HCT116 (cell line): Measurements from ENCODE around the gene KIAA2012. TPM values are rescaled to one million over a fixed set of nuclear protein-coding genes. Genes with fewer than 3 reads are reported as not detected.
A peak's percentile ranks its signal among the peaks of the same experiment; 100 is the strongest.

Experiments
- ATAC-seq: fragments of 200-7000 bp; cut with Tn5 transposase; 2 replicates; pipeline ENCODE4 v1.9.1; 2020; ENCODE audit warnings: mild to moderate bottlenecking, moderate library complexity
- BruUV-seq: library from RNA; stranded (reverse); fragments of 400-500 nt; replicated peaks from 2 replicates; lab custom pipeline; 2021; lab: Mats Ljungman, UMichigan
- CTCF ChIA-PET: fragments of 300-600 bp; sonication (Branson Sonifier 250); formaldehyde crosslinking; loops from one replicate; lab custom pipeline; 2021; ENCODE audit warnings: antibody characterized with exemption; lab: Charles Lee
- POLR2A ChIA-PET: fragments of 300-600, 350-600 bp; sonication (Branson Sonifier 250); formaldehyde crosslinking; loops from one replicate; lab custom pipeline; 2021; ENCODE audit warnings: antibody characterized with exemption; lab: Charles Lee
- RAD21 ChIA-PET, 2 experiments: fragments of 300-600 bp; sonication (Branson Sonifier 250); formaldehyde crosslinking; loops; one replicate each; lab custom pipeline; 2023; ENCODE audit warnings: low total read pairs in 2 of 2; ENCODE audit not compliant: uncharacterized antibody in 2 of 2, unreplicated experiment in 2 of 2, low non-redundant PET in 1 of 2; lab: Charles Lee
- DNase-seq: peaks from one replicate; pipeline ENCODE4 v3.0.0-alpha.2; 2010; ENCODE audit warnings: low read depth, low spot score
- H2AFZ ChIP-seq: fragments of 200-600 bp; shearing (Covaris generic), sonication (generic); 2 replicates; pipeline ENCODE4 v1.6.1; 2017; ENCODE audit warnings: low read depth, mixed run types, mixed read lengths, antibody characterized with exemption, low read length; ENCODE audit not compliant: poor library complexity, severe bottlenecking
- H3K27ac ChIP-seq: 2 replicates; pipeline ENCODE4 v1.5.1; 2012; ENCODE audit warnings: low read depth, low read length
- H3K27me3 ChIP-seq: fragments of 200-600 bp; sonication (generic); 2 replicates; pipeline ENCODE4 v1.6.1; 2016; ENCODE audit warnings: mixed run types, low read length, mixed read lengths; ENCODE audit not compliant: insufficient read depth
- H3K36me3 ChIP-seq, 2 experiments: fragments of 200-500 bp in 1 of 2; fragments of 200-600 bp in 1 of 2; sonication (Bioruptor generic) in 1 of 2; sonication (generic) in 1 of 2; 2 replicates each; pipeline versions ENCODE4 v1.5.1 to v1.6.1; 2014 to 2016; ENCODE audit warnings: low read length in 2 of 2, inconsistent platforms in 1 of 2, mixed read lengths in 1 of 2, mixed run types in 1 of 2; ENCODE audit not compliant: insufficient read depth in 2 of 2, control insufficient read depth in 1 of 2
- H3K4me1 ChIP-seq, 2 experiments: fragments of 200-600 bp in 1 of 2; sonication (generic) in 1 of 2; 2 replicates each; pipeline versions ENCODE4 v1.5.1 to v1.6.1; 2012 to 2017; ENCODE audit warnings: low read length in 2 of 2, inconsistent platforms in 1 of 2, mild to moderate bottlenecking in 1 of 2, mixed read lengths in 1 of 2, mixed run types in 1 of 2, moderate library complexity in 1 of 2; ENCODE audit not compliant: insufficient read depth in 2 of 2, control insufficient read depth in 1 of 2
- H3K4me2 ChIP-seq: fragments of 200-600 bp; sonication (generic); 2 replicates; pipeline ENCODE4 v1.6.1; 2017; ENCODE audit warnings: mixed run types, low read length, mixed read lengths
- H3K4me3 ChIP-seq, 2 experiments: fragments of 200-600 bp in 1 of 2; sonication (generic) in 1 of 2; replicated peaks in 1 of 2; 2 replicates each; pipeline ENCODE4 v1.5.1; 2011 to 2016; ENCODE audit warnings: low read length in 2 of 2, control low read depth in 1 of 2, low read depth in 1 of 2, mild to moderate bottlenecking in 1 of 2, mixed read lengths in 1 of 2, mixed run types in 1 of 2
- H3K79me2 ChIP-seq: fragments of 200-600 bp; sonication (generic); 2 replicates; pipeline ENCODE4 v1.6.1; 2017; ENCODE audit warnings: mild to moderate bottlenecking, mixed run types, low read length, moderate library complexity, mixed read lengths; ENCODE audit not compliant: insufficient read depth
- H3K9ac ChIP-seq: fragments of 200-600 bp; sonication (generic); 2 replicates; pipeline ENCODE4 v1.6.1; 2016; ENCODE audit warnings: low read length, mixed read lengths
- H3K9me2 ChIP-seq: fragments of 200-600 bp; sonication (generic), shearing (Covaris generic); 2 replicates; pipeline ENCODE4 v1.6.1; 2017; ENCODE audit warnings: mixed run types, mild to moderate bottlenecking, moderate library complexity; ENCODE audit not compliant: insufficient read depth
- H3K9me3 ChIP-seq, 2 experiments: fragments of 200-500 bp in 1 of 2; fragments of 200-600 bp in 1 of 2; sonication (Bioruptor generic) in 1 of 2; sonication (generic) in 1 of 2; 2 replicates each; pipeline ENCODE4 v1.6.1; 2014 to 2017; ENCODE audit warnings: low read length in 2 of 2, mixed read lengths in 2 of 2, inconsistent platforms in 1 of 2, low read depth in 1 of 2, mild to moderate bottlenecking in 1 of 2, mixed run types in 1 of 2, moderate library complexity in 1 of 2; ENCODE audit not compliant: control insufficient read depth in 1 of 2, insufficient read depth in 1 of 2
- H4K20me1 ChIP-seq: fragments of 200-600 bp; sonication (generic), shearing (Covaris generic); 2 replicates; pipeline ENCODE4 v1.6.1; 2017; ENCODE audit warnings: mixed run types, mild to moderate bottlenecking, moderate library complexity; ENCODE audit not compliant: insufficient read depth
- ATF3 ChIP-seq: IDR thresholded peaks from 2 replicates; pipeline ENCODE4 v1.6.1; 2012
- CEBPB ChIP-seq: IDR thresholded peaks from 2 replicates; pipeline ENCODE4 v1.6.1; 2012; ENCODE audit warnings: low read depth
- CTCF ChIP-seq, 3 experiments: fragments of 200-600 bp in 1 of 3; sonication (generic) in 1 of 3; IDR thresholded peaks in 2 of 3; conservative IDR thresholded peaks in 1 of 3; 2 replicates each; pipeline ENCODE4 v1.5.1; 2012 to 2017; ENCODE audit warnings: low read depth in 2 of 3, low read length in 2 of 3, antibody characterized with exemption in 1 of 3, borderline replicate concordance in 1 of 3, control low read depth in 1 of 3, mild to moderate bottlenecking in 1 of 3, mixed read lengths in 1 of 3, mixed run types in 1 of 3, moderate library complexity in 1 of 3; ENCODE audit not compliant: insufficient read depth in 1 of 3
- EGR1 ChIP-seq: IDR thresholded peaks from 2 replicates; pipeline ENCODE4 v1.6.1; 2012; ENCODE audit warnings: low read depth
- ELF1 ChIP-seq: IDR thresholded peaks from 2 replicates; pipeline ENCODE4 v1.6.1; 2012; ENCODE audit warnings: low read depth, borderline replicate concordance
- EZH2 ChIP-seq: fragments of 200-600 bp; sonication (generic); IDR thresholded peaks from 2 replicates; pipeline ENCODE4 v1.6.1; 2017; ENCODE audit warnings: antibody characterized with exemption, mixed run types
- EZH2phosphoT487 ChIP-seq: fragments of 200-600 bp; IDR thresholded peaks from 2 replicates; pipeline ENCODE4 v1.6.1; 2018; ENCODE audit warnings: antibody characterized with exemption, borderline replicate concordance
- JUND ChIP-seq: IDR thresholded peaks from 2 replicates; pipeline ENCODE4 v1.6.1; 2012
- POLR2AphosphoS5 ChIP-seq: IDR thresholded peaks from 2 replicates; pipeline ENCODE4 v1.6.1; 2011; ENCODE audit warnings: mild to moderate bottlenecking, low read depth, low read length, moderate library complexity
- REST ChIP-seq: IDR thresholded peaks from 2 replicates; pipeline ENCODE4 v1.6.1; 2012; ENCODE audit warnings: low read depth
- SIN3A ChIP-seq: IDR thresholded peaks from 2 replicates; pipeline ENCODE4 v1.6.1; 2012; ENCODE audit warnings: low read depth
- SP1 ChIP-seq: IDR thresholded peaks from 2 replicates; pipeline ENCODE4 v1.6.1; 2012; ENCODE audit warnings: low read depth
- TCF7L2 ChIP-seq: IDR thresholded peaks from 2 replicates; pipeline ENCODE4 v1.7.0; 2011; ENCODE audit warnings: borderline replicate concordance, inconsistent platforms; ENCODE audit not compliant: insufficient read depth, insufficient read length; ENCODE audit errors: extremely low read depth
- YY1 ChIP-seq: IDR thresholded peaks from 2 replicates; pipeline ENCODE4 v1.6.1; 2011; ENCODE audit warnings: low read length, low read depth, moderate library complexity, mild to moderate bottlenecking; ENCODE audit not compliant: insufficient replicate concordance; ENCODE audit errors: extremely low read depth
- ZFX ChIP-seq: fragments of 450-650 bp; IDR thresholded peaks from 2 replicates; pipeline ENCODE4 v1.6.1; 2017
- intact Hi-C: fragments of 100-400 bp; cut with micrococcal nuclease; formaldehyde crosslinking; loops from 2 replicates; pipeline ENCODE4 v1.10.0; 2022
- total RNA-seq: library from RNA; stranded (reverse); gene quantifications from one replicate; pipeline ENCODE4 v1.2.1, GENCODE V29; 2021; ENCODE audit not compliant: unreplicated experiment

KIAA2012 gene
- total RNA-seq, 1 experiment from 2014 or later, result not detected

GRCh38 chr2:202186641-202187202 is 113.7 kb downstream of the KIAA2012 start:
- no peak overlapping the region for H3K27ac ChIP-seq
- CTCF ChIA-PET, result no interaction called here

More at GRCh38 chr2:202186641-202187202, 113.7 kb downstream of the KIAA2012 start:
- Histone ChIP-seq H3K79me2 (no peaks in the 10 kb centered on the region), H3K27me3 (no peaks in the 10 kb centered on the region), H3K4me3 (no peak overlapping the region), H3K9ac (no peak overlapping the region), H3K9me3 (no peaks in the 10 kb centered on the region), H3K4me1 (peaks cover 15 to 28% of the 10 kb centered on the region in 2 experiments), H2AFZ (no peak overlapping the region)
- POLR2A ChIA-PET, result no interaction called here
- no peak for TF ChIP-seq SIN3A
- no peak for TF ChIP-seq POLR2AphosphoS5
- TF ChIP-seq EZH2phosphoT487, result no peak
- no peak for TF ChIP-seq REST
- no peak for TF ChIP-seq EGR1
- TF ChIP-seq JUND, result no peak
- TF ChIP-seq ELF1, result no peak
- no peak for TF ChIP-seq CTCF (IDR thresholded peaks at IDR 0.05 in 2 of 3, conservative IDR thresholded peaks at IDR 0.05 in 1 of 3; ENCODE audit: borderline replicate concordance in 1 of 3, insufficient read depth in 1 of 3, low read depth in 2 of 3, low read length in 2 of 3)
- TF ChIP-seq ATF3, result no peak
- TF ChIP-seq ZFX, result no peak
- no peak for TF ChIP-seq YY1
- TF ChIP-seq EZH2, result no peak
- TF ChIP-seq TCF7L2, result no peak
- no peak for TF ChIP-seq CEBPB
- no peak for TF ChIP-seq SP1
- TF ChIP-seq, all 23 proteins: peak for 0
- ATAC-seq, result peak; percentile 6; the same call in 1 of the 2 replicates
- H3K9me2 ChIP-seq, result no peaks in the 10 kb centered on the region
- no peak for DNase-seq
- RAD21 ChIA-PET, result no interaction called here
- intact Hi-C loops, result no loop called here
- BruUV-seq, result no TSS peak
- H4K20me1 ChIP-seq, result no peaks in the 10 kb centered on the region
- peak overlapping the region; percentile 40 for H3K4me2 ChIP-seq
- H3K36me3 ChIP-seq, result no peaks in the 10 kb centered on the region
